ENCODE data around the gene ATP10A.
A peak's percentile ranks its signal among the peaks of the same experiment; 100 is the strongest.

Gene ATP10A

GRCh38 chr15:25659251-25659650 is 203.9 kb downstream of the ATP10A start:
- Histone ChIP-seq H3K27ac (no peak overlapping the region), H3K4me3 (no peak overlapping the region)
- peak; percentile 47 for DNase-seq (ENCODE audit: low spot score)
- TF ChIP-seq CTCF (IDR thresholded peaks at IDR 0.05): no peak

GRCh38 chr15:25658560-25658959 is 204.6 kb downstream of the ATP10A start:
- no peak for TF ChIP-seq CTCF (IDR thresholded peaks at IDR 0.05)
- Histone ChIP-seq H3K4me3 (no peak overlapping the region), H3K27ac (no peak overlapping the region)
- DNase-seq (ENCODE audit: low spot score): peak; percentile 57

GRCh38 chr15:25655207-25655948 is 207.7 kb downstream of the ATP10A start:
- TF ChIP-seq CTCF (IDR thresholded peaks at IDR 0.05): no peak
- no peak overlapping the region for H3K4me3 ChIP-seq
- H3K27ac ChIP-seq: no peak overlapping the region
- no peak for DNase-seq (ENCODE audit: low spot score)

GRCh38 chr15:25653371-25653770 is 209.8 kb downstream of the ATP10A start:
- no peak for DNase-seq (ENCODE audit: low spot score)
- Histone ChIP-seq H3K27ac (no peak overlapping the region), H3K4me3 (no peak overlapping the region)
- TF ChIP-seq CTCF (IDR thresholded peaks at IDR 0.05): no peak

GRCh38 chr15:25652704-25653103 is 210.4 kb downstream of the ATP10A start:
- H3K27ac ChIP-seq: no peak overlapping the region
- no peak overlapping the region for H3K4me3 ChIP-seq
- no peak for DNase-seq (ENCODE audit: low spot score)
- TF ChIP-seq CTCF (IDR thresholded peaks at IDR 0.05): no peak

- H3K27ac ChIP-seq: no peak overlapping the region
- TF ChIP-seq CTCF (IDR thresholded peaks at IDR 0.05): no peak
- DNase-seq (ENCODE audit: low spot score): no peak
These were observed 213.7 kb downstream of the ATP10A start for GRCh38 chr15:25649390-25649789.

GRCh38 chr15:25643120-25643519 is 220.0 kb downstream of the ATP10A start:
- DNase-seq (ENCODE audit: low spot score): peak; percentile 16
- H3K4me3 ChIP-seq: no peak overlapping the region
- H3K27ac ChIP-seq: no peak overlapping the region
- no peak for TF ChIP-seq CTCF (IDR thresholded peaks at IDR 0.05)

More at GRCh38 chr15:25649390-25649789, 213.7 kb downstream of the ATP10A start:
- H3K4me3 ChIP-seq: no peak overlapping the region
